IPS DF 6.9 (cell line): Measurements from ENCODE around the gene KIAA0930.

Experiments
- DNase-seq: peaks from one replicate; pipeline ENCODE4 v3.0.0-alpha.2; 2013; ENCODE audit warnings: low read depth, low spot score
- H3K27ac ChIP-seq: one replicate; pipeline ENCODE4 v1.5.1; 2013; ENCODE audit warnings: low read length, control low read depth
- H3K27me3 ChIP-seq: 2 replicates; pipeline ENCODE4 v1.6.1; 2013; ENCODE audit warnings: mild to moderate bottlenecking, low read length; ENCODE audit not compliant: control insufficient read depth, insufficient read depth
- H3K36me3 ChIP-seq: 2 replicates; pipeline ENCODE4 v1.6.1; 2013; ENCODE audit warnings: low read length; ENCODE audit not compliant: control insufficient read depth, insufficient read depth
- H3K4me1 ChIP-seq: 2 replicates; pipeline ENCODE4 v1.6.1; 2013; ENCODE audit warnings: low read length; ENCODE audit not compliant: control insufficient read depth, insufficient read depth
- H3K4me3 ChIP-seq: 2 replicates; pipeline ENCODE4 v1.5.1; 2013; ENCODE audit warnings: mild to moderate bottlenecking, low read length
- H3K9me3 ChIP-seq: 2 replicates; pipeline ENCODE4 v1.6.1; 2013; ENCODE audit warnings: low read length, inconsistent platforms; ENCODE audit not compliant: control insufficient read depth, insufficient read depth
- WGBS: extraction: QIAGEN DNeasy Blood & Tissue Kit; methylation state at CpG from one replicate; pipeline ENCODE4 v1.1.7; 2013; ENCODE audit warnings: mixed read lengths, missing lambda C conversion rate; ENCODE audit not compliant: insufficient read length, insufficient coverage; 5-methylcytosine and 5-hydroxymethylcytosine counted together

The KIAA0930 gene

DNA sequence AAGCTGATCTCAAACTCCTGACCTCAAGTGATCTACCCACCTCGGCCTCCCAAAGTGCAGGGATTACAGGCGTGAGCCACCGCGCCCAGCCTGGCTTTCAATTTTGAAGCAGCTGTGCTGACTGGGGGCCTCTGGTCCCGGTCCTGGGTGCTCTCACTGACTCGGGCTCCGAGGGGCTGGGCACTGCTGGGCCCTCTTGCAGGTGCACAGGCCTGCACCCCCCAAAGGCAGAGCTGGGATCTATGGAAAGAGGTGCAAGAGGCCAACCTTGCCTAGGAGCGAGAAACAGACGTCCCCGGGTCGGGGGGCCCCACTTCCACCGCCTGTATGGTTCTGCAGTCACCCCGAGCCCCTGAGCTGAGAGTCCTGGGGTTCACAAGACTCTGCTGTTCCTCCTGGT, 33.2 kb downstream of the KIAA0930 start:
- Histone ChIP-seq H3K27ac (no peak overlapping the region), H3K4me3 (no peak overlapping the region), H3K9me3 (no peaks in the 10 kb centered on the region), H3K27me3 (no peaks in the 10 kb centered on the region), H3K36me3 (peaks cover 4% of the 10 kb centered on the region; the same call in 1 of the 2 replicates), H3K4me1 (peaks cover 1% of the 10 kb centered on the region)
- WGBS = no CpG with 5 or more reads among the region's 13 CpGs
- DNase-seq = no peak

DNA sequence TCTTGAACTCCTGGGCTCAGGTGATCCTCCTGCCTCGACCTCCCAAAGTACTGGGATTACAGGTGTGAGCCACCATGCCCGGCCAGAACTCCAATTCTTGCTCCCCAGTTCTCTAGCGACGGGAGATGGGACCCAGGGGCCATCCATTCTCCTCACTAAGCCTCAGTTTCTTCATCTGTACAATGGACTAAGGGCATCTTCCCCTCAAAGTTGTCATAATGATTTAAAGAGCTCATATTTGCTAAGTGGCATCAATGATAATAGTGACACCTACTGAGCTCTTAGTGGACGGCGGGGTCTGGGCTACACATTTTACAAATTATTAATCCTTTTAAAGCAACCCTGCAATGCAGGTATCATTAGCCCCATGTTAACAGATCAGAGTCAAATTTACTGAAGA, 34.5 kb downstream of the KIAA0930 start:
- no CpG with 5 or more reads among the region's 6 CpGs for WGBS
- Histone ChIP-seq H3K36me3 (peaks cover 4% of the 10 kb centered on the region; the same call in 1 of the 2 replicates), H3K4me1 (peaks cover 1% of the 10 kb centered on the region; the same call in 1 of the 2 replicates)

DNA sequence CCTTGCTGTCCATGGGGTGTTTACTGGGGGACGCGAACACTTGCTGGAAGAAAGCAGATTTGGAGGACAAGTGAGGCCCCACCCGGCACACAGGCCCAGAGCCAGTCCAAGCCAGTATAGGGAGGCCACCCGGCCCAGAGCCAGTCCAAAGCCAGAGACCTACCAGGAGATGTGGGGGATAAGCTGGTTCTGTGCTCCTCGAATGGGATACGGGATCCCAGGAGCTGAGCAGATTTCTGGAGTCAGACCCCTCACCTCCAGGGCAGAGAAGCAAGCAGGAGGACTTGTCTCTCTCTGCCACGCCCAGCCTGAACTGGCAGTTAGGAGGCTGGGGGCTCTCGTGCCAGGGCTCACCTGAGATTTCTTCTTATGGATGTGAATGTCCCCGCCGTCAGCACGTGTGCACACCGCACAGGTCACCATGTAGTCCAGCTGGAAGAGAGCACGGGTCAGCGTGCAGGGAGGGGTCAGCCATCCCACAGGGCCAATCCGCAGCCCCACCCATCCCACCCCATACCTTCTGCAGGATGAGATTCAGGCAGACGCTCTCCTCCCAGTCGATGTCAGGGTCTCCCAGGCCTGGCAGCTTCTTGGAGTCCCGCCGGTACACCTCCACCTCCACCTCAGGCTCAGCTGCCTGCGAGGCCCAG, 35.3 kb downstream of the KIAA0930 start:
- Histone ChIP-seq H3K27ac (no peak overlapping the region), H3K36me3 (peaks cover 4% of the 10 kb centered on the region; the same call in 1 of the 2 replicates), H3K4me3 (no peak overlapping the region), H3K27me3 (no peaks in the 10 kb centered on the region), H3K9me3 (no peaks in the 10 kb centered on the region), H3K4me1 (peaks cover 1% of the 10 kb centered on the region; the same call in 1 of the 2 replicates)
- no CpG with 5 or more reads among the region's 20 CpGs for WGBS
- DNase-seq = no peak

More for the DNA sequence above, 34.5 kb downstream of the KIAA0930 start:
- Histone ChIP-seq H3K27me3 (no peaks in the 10 kb centered on the region), H3K27ac (no peak overlapping the region), H3K4me3 (no peak overlapping the region), H3K9me3 (no peaks in the 10 kb centered on the region)
- DNase-seq = no peak

DNA sequence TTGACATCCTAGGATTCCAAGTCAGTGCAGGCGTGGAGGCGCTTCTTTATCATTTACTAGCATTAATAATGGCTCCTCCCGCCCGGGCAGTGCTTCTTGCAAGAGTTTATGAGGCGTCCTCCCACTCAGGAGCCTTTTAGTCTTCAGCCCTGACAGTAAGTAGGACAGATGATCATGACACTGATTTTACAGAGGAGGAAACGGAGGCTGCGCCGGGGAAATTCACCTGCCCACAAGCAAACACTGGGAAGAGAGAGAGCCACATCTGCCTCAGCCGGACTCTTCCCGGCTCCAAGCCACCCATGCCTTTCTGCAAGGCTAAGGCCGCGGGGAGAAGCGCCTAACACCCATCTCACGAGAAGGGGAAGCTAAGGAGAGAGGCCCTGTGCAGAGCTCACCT, 35.9 kb downstream of the KIAA0930 start:
- no peak overlapping the region for H3K27ac ChIP-seq
- WGBS = no CpG with 5 or more reads among the region's 14 CpGs
- H3K36me3 ChIP-seq = peaks cover 4% of the 10 kb centered on the region; the same call in 1 of the 2 replicates
- no peak overlapping the region for H3K4me3 ChIP-seq
- DNase-seq = no peak
- no peaks in the 10 kb centered on the region for H3K27me3 ChIP-seq
- peaks cover 1% of the 10 kb centered on the region for H3K4me1 ChIP-seq
- no peaks in the 10 kb centered on the region for H3K9me3 ChIP-seq

DNA sequence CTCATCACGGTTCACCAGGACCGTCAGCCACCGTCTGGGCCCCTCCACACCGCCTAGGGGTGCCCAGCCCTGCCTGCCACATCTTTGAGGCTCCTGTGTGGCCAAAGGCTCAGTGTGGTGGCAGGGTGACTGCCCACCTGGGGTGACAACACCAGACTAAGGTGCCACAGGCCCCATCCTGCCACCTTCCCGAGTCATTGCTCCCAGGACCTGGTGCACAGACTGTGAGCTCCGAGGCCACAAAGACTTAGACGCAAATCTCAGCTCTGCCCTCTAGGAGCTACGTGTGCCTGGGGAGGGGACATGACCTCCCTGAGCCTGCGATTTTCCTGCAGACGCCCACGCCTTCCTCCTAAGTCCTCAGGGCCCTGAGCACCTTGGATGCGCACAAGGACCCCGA, 36.5 kb downstream of the KIAA0930 start:
- no peak overlapping the region for H3K4me3 ChIP-seq
- H3K4me1 ChIP-seq = no peaks in the 10 kb centered on the region; the same call in 1 of the 2 replicates
- peaks cover 4% of the 10 kb centered on the region; the same call in 1 of the 2 replicates for H3K36me3 ChIP-seq
- no peaks in the 10 kb centered on the region for H3K9me3 ChIP-seq
- no peak for DNase-seq
- no peak overlapping the region for H3K27ac ChIP-seq
- no CpG with 5 or more reads among the region's 13 CpGs for WGBS
- no peaks in the 10 kb centered on the region for H3K27me3 ChIP-seq

DNA sequence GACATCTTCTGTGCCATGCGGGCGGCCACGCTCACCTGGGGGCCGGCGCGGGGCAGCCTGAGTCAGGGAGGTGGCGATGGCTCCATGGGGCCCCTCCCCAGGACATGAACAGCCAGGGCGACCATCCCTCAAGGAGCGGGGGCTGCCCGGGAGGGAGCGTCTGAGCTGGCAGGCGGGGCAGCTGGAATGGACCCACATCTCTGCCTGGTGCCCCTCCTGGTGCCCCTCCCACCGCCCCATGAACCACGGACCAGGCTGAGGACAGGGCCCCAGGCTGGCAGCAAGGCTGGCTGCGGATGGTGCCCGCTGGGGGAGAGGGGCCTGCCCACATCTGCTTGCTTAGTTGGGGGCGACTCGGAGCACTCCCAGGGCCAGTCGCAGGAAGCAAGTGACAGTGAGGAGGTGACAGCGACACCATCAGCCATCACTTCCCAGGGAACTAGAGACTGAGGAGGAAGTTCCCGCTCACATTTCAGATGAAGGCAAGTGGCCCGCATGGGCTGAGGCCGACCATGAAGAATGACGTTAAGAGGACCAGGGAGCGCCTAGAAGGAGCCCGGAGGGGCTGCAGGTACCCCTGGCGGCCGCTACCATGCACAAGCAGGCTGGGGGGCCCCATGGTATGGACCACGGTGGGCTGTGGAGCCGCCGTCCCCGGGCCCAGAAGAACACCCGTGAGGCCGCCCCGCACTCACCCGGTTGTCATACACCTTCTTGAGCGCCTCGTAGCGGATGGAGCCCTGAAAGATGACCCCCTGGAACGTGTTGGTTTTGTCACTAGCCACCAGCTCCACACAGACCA, 37.3 kb downstream of the KIAA0930 start:
- Histone ChIP-seq H3K4me3 (no peak overlapping the region), H3K4me1 (no peaks in the 10 kb centered on the region; the same call in 1 of the 2 replicates), H3K27ac (no peak overlapping the region), H3K9me3 (no peaks in the 10 kb centered on the region), H3K27me3 (no peaks in the 10 kb centered on the region), H3K36me3 (peaks cover 4% of the 10 kb centered on the region; the same call in 1 of the 2 replicates)
- DNase-seq = no peak
- no CpG with 5 or more reads among the region's 40 CpGs for WGBS

DNA sequence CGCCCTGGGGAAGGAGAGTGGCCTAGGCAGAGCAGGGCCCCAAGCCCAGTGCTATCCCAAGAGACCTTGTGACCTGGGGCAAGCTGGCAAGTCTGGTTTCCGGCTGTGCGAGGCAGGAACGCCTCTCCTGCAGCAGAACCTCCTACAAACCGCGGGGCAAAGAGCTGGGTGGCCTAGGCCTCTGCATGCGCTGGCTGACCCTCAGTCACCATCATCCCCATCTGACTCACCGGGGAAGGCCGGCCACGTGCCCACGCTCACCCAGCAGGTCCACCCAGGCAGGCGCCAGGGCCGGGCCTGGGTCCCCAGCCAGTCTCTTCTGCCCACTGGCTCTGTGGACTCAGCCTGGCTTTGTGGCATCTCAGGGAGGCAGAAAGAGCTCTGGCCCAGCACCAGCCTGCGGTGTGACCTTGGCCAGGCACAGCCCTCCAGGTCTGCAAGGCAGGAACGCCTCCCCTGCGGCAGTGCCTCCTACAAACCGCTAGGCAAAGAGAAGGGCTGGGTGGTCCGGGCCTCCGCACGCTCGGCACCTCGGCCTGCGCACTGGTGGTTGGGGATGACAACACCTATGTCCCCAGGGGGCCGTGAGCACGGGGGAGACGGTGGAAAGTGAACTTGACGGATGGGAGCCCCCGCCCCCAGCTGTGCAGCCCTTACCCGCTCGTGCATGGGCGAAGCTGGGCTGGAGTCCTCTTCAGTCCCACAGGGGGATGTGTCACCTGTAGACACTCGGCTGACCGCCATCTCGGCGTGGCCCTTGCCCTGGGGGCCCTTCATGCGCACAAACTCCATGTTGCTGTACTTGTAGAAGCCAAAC, 38.2 kb downstream of the KIAA0930 start:
- Histone ChIP-seq H3K9me3 (no peaks in the 10 kb centered on the region), H3K4me1 (no peaks in the 10 kb centered on the region; the same call in 1 of the 2 replicates), H3K4me3 (no peak overlapping the region), H3K27ac (no peak overlapping the region), H3K36me3 (peaks cover 4% of the 10 kb centered on the region; the same call in 1 of the 2 replicates), H3K27me3 (no peaks in the 10 kb centered on the region)
- WGBS = no CpG with 5 or more reads among the region's 36 CpGs
- no peak for DNase-seq

DNA sequence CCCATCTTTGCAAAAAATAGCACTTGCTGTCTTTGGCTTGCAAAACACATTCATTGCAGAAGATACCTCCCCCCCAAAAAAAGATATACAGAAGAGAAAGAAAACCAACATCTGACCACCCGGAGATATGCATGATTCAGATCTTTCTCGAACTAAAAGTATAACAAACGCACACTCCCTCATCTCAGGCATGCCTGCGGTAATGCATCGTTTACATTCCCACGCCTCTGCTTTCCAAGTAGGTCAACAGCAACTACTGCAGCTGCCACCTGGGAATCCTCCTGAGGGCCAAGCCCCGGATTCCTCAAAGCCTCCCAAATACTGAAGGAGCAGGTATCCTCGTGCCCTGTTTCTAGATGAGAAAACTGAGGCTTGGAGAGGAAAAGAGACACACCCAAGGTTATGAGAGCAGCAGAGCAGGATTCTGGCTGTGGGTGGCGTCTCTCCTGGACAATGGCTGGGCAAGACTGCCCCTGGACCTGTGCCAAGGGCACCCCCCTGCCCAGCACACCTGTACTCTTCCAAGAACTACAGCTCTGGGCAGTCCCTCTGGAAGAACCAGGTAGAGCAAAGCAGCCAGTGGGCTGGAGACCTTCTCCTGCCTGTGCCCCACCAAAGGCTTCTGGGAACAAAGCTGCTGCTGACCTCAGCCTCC, 38.9 kb downstream of the KIAA0930 start:
- no peak for DNase-seq

DNA sequence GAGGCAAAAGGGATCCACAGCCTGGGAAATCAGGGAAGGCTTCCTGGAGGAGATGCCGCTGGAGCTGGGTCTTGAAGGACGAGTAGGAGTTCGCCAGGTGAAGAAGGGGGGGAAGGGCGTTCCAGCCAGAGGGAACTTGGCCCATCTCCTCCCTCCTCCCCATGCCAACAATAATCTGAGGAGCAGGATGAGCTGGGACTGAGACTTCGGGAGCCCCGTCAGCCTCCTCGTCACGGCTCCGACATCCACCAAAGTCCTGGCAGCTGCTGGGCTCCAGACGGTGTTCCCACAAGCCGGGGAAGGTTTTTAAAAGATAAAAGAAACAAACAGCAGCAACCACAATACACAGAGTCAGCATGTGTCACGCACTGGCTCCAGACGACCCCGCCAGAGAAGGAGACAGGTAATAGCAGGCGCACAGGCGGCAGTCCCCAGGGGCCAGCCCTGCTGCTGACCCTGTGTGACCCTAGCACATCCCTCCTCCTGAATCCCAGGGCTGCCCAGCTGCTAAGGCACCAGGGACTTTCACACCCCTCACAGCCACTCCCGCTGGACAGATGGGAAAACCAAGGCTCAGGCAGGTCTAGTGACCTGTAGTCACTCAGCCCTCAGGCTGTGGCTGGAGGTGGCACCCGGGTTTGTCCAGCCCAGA, 39.7 kb downstream of the KIAA0930 start:
- Histone ChIP-seq H3K27me3 (no peaks in the 10 kb centered on the region), H3K4me1 (no peaks in the 10 kb centered on the region; the same call in 1 of the 2 replicates), H3K4me3 (no peak overlapping the region), H3K9me3 (no peaks in the 10 kb centered on the region), H3K36me3 (peaks cover 7% of the 10 kb centered on the region; the same call in 1 of the 2 replicates), H3K27ac (no peak overlapping the region)
- WGBS = no CpG with 5 or more reads among the region's 18 CpGs
- DNase-seq = no peak

More for the DNA sequence above, 38.9 kb downstream of the KIAA0930 start:
- Histone ChIP-seq H3K4me3 (no peak overlapping the region), H3K4me1 (no peaks in the 10 kb centered on the region; the same call in 1 of the 2 replicates), H3K27me3 (no peaks in the 10 kb centered on the region), H3K9me3 (no peaks in the 10 kb centered on the region), H3K27ac (no peak overlapping the region), H3K36me3 (peaks cover 7% of the 10 kb centered on the region; the same call in 1 of the 2 replicates)
- no CpG with 5 or more reads among the region's 9 CpGs for WGBS
